NT2/D1 (cell line): Measurements from ENCODE around the gene CASQ2.

ENCODE experiments used
- SUZ12 ChIP-seq: IDR thresholded peaks from 2 replicates; pipeline ENCODE4 v1.6.1; 2011; ENCODE audit not compliant: insufficient read length, insufficient read depth; ENCODE audit errors: extremely low read depth
- ZNF274 ChIP-seq: IDR thresholded peaks from 2 replicates; pipeline ENCODE4 v1.6.1; 2011; ENCODE audit warnings: mild to moderate bottlenecking, low read depth, low read length

DNA sequence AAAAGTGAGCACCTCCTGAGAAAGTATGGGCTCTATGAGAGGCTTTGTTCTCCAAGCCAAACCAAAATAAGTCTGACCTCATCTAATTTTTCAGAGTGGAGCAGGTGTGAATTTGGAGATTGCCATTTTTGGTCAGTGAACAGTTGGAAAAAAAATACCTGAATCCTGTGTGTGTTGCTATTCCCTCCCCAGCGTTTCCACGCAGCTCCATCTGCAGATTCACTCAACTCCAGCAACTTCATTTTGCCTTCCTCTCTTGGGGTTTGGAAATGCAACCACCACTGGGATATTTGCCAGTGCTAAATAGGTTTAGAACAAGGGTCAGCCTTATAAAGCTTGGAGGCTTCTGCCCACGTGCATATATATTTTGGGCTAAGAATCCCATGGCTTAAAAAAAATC, 11.2 kb downstream of the CASQ2 start:
- no peak for TF ChIP-seq ZNF274
- TF ChIP-seq SUZ12: no peak
